Fibroblast of pulmonary artery (primary cell): Measurements from ENCODE around the gene PTPRJ.
A peak's percentile ranks its signal among the peaks of the same experiment; 100 is the strongest.

Experiments used
- DNase-seq: peaks from one replicate; pipeline ENCODE4 v3.0.0-alpha.2; 2010; ENCODE audit warnings: low read depth
- H3K4me3 ChIP-seq: replicated peaks from 2 replicates; pipeline ENCODE4 v1.5.1; 2011; ENCODE audit warnings: low read depth, mild to moderate bottlenecking, control low read depth, low read length, moderate library complexity
- CTCF ChIP-seq: IDR thresholded peaks from 2 replicates; pipeline ENCODE4 v1.5.1; 2011; ENCODE audit warnings: mild to moderate bottlenecking, control low read depth, low read length, inconsistent platforms; ENCODE audit errors: missing control alignments

The PTPRJ gene

GRCh38 chr11:47995360-47995769 is 15.0 kb downstream of the PTPRJ start:
- TF ChIP-seq CTCF: no peak
- no peak for DNase-seq
- no peak overlapping the region for H3K4me3 ChIP-seq

GRCh38 chr11:47997063-47998053 is 17.0 kb downstream of the PTPRJ start:
- TF ChIP-seq CTCF: no peak
- DNase-seq: no peak

GRCh38 chr11:47998345-47998732 is 18.0 kb downstream of the PTPRJ start:
- DNase-seq: no peak
- no peak for TF ChIP-seq CTCF
- no peak overlapping the region for H3K4me3 ChIP-seq

More at GRCh38 chr11:47997063-47998053, 17.0 kb downstream of the PTPRJ start:
- H3K4me3 ChIP-seq: no peak overlapping the region

- H3K4me3 ChIP-seq: no peak overlapping the region
- no peak for TF ChIP-seq CTCF
Measured at GRCh38 chr11:47998733-47999359, 18.5 kb downstream of the PTPRJ start.

GRCh38 chr11:48000432-48000831 is 20.1 kb downstream of the PTPRJ start:
- DNase-seq: no peak
- TF ChIP-seq CTCF: no peak

More at GRCh38 chr11:47998733-47999359, 18.5 kb downstream of the PTPRJ start:
- no peak for DNase-seq

GRCh38 chr11:48001438-48002021 is 21.2 kb downstream of the PTPRJ start:
- DNase-seq: peak; percentile 66
- H3K4me3 ChIP-seq: no peak overlapping the region
- TF ChIP-seq CTCF: no peak

More at GRCh38 chr11:48000432-48000831, 20.1 kb downstream of the PTPRJ start:
- no peak overlapping the region for H3K4me3 ChIP-seq
